Measurements from ENCODE around the gene RTN4IP1.
"Not testable (repeated sequence)": the region's sequence is repeated elsewhere in the genome, so short reads cannot be mapped to it uniquely, and the experiment has no call there.

Gene RTN4IP1

DNA sequence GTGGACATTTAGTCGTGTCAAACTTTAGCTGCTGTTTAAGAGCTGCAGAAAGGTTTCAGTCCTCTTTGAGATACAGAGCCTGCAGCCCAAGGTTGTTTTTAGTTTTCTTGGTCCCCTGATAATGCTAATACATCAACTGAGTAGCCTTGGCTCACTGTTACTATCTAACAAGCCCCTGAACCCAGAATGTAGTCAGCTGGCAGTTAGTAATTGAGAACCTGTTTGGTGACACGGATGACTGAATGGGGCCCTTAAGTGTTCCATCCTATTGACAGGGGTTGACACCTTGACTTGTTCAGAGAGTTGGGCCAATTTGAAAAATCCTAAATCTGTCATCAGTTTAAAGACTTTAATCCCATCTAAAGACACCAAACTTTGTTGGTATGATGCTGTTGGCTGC is 2.8 kb downstream of the RTN4IP1 start:
- DNase-seq, result no peak

DNA sequence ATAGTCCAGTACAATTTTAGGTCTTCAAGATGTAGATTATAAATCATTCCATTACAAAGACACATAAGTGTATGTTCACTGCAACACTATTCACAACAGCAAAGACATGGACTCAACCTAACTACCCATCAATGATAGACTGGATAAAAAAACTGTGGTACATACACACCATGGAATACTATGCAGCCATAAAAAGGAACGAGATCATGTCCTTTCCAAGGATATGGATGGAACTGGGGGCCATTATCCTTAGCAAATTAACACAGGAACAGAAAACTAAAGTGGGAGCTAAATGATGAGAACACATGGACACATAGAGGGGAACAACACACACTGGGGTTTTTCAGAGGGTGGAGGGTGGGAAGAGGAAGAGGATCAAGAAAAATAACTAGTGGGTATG is 6.3 kb downstream of the RTN4IP1 start:
- DNase-seq, result no peak

DNA sequence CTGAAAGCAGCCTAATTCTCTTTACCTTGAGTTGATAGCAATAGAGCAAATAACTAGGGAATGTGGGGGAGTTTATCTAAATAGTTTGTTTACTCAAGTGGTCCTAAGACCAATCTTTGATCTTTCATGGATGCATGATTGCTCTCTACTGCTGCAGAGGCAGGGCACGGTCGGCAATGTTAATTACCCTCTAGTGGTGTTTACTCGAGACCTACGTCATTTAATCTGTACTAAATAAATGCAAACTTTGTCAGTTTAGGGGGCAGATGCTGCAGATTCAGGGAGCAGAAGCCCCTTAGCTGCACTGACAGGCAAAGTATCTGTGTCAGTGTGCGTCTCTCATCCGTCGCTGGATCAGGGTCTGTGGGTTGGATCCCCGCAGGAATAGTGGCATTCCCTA is 6.9 kb downstream of the RTN4IP1 start:
- DNase-seq, result no peak

DNA sequence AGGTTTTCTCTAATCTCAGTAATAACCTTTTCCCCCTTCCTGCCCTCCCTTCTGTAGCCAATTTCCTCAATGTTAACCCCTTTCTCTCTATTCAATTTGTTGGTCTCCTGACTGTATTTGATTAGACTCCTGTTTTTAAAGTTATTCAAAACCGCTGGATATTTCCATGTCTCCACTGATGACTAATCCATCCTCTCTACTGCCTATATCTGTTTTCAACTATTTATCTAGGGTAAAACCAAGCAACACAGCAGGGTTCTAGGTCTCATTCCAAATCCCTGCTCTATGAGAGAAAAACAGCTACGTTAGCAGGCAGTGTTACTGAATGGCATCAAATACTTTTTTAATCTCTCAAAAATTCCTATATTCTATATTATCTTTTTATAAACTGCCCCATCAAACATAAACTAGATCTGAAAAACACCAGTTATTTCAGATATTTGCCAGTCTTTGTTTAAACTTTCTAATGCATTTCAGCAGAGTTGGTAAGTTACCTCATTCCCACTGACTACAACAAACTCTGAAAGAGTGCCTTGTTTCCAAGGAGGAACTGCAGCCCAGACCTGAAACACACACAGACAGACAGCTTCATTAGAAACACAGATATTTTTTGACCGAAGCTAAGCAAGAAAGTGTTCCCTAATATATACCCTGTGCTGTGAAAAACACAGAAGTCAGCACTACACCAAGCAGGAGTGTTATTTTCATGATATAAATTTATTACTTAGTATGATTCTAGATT is 8.2 kb downstream of the RTN4IP1 start:
- DNase-seq, result no peak

DNA sequence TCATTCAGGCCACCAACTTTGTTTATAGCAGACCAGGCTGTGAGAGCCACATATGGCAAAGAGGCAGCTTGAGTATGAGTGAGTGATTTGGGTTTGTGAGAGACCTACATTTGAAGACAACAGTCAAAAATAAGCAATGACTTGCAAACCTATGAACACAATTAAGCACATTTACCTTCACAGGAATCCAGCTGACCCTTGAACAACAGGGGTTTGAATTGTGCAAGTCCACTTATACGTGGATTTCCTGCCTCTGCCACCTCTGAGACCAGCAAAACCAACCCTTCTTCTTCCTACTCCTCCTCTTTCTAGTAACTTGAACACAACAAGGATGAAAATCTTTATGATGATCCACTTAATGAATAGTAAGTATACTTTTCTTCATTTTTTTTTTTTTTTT is 10.1 kb downstream of the RTN4IP1 start:
- DNase-seq, result no peak

DNA sequence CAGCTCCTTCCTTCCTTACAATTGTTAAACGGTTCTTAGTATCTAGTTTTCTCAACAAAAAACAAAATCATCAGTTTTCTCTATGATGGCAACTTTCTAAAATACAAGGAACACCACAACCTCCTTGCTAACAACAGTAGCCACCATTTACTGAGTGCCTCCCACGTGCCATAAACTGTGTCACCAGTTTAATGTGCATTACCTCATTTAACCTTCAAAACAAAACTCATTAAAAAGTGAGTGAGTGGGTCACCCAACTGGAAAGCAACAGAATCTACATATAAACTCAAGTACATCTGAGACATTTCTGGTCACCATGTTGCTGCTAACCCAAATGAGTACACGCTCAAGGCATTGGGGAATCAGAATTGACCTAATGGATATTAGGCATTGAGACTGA is 11.0 kb downstream of the RTN4IP1 start:
- no peak for DNase-seq

DNA sequence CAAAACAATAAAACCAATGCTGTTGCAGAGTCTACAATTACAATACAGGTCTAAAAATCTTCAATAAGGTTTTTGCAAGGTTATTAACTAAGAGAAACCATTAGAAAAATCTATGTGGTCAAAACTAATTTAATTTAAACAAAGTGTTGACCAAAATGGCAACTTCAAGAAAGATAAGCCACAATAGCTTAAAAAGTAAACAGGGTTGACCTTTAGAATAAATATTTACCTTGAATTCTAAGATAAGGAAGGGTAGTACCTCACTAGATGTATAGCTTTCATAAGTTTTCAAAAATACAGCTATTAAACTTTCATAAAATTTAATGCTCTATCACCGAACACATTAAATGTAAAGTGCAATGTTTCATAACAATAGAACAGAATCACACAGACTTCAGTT is 11.4 kb downstream of the RTN4IP1 start:
- DNase-seq, result no peak

DNA sequence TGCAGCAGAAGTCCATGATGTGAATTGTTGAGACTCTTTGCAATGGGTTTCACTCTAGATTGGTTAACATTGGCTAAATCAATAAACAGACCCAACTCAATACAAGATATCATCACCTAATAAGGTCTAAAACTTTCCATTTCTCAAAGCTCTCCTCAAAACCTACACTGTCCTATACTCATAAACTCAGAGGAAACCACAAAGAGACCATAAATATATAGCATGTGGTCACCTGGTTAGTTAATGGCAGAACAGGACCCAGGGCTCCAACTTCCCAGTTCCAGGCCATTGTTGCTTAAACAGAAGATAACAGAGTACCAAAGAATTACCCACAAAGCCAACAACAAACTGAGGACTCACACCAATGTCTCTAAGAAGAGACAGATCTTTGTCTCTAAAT is 12.0 kb downstream of the RTN4IP1 start:
- no peak for DNase-seq

DNA sequence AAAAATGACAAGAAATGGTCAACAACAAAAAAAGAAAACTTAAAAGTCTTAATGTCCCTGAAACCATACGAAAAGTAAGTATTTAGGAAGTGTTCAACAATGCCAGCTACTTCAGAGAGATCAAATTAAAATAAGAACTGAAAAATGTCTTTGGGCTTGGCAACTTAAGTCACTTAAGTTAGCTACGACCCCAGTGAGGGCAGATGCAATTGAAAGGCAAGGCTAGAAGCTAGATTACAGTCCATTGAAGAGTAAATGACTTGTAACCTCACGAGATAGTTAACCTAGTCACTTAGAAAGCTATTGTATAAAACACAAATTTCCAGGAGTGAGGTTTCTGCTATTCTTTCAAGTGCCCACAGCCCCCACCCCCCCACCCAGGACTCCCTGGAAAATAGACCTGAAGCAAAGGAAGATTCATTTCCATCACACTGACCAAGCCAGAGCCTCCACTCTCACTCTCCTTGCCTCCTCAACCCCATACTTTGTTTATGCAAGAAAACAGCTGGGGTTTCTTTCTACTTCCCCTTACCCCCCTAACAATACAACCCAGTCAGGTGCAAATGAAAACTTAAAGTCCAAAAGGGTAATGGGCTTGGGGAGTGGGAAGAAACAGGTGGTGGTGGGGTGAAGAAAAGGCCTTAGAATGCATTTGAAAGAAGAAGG is 14.6 kb downstream of the RTN4IP1 start:
- DNase-seq, result no peak

DNA sequence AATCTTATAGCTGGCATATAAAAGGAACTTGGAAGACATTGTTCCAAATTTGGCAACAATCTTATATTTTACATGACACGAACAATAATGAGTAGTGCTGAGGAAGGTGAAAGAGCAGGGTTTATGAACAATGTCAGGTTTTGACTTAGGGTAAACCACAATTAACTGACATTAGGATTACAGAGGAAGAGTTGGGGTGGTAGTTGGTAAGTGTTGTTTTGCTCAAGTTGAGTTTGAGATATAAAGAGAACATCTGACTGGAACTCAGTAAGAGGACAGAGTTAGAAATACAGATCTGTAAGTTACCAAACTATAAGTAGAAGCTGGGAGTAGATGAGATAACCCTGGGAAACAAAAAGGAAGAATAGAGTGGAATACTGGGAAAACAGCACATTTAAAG is 15.1 kb downstream of the RTN4IP1 start:
- no peak for DNase-seq

DNA sequence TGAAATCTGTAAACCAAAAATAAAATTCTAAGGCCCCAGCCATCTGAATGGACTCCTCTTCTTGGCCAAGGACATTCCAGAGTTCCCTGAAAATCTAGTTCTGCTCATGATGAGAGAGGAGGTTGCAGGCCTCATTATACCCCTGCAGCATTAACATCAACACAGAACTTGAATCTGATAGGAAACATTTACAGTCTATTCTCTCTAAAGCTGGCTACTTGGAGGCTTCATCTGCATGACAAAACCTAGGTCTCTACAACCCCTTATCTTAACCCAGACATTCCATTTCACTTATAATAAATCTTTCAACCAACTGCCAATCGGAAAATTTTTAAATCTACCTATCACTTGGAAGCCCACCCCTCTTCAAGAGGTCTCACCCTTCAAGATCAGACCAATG is 15.7 kb downstream of the RTN4IP1 start:
- no peak for DNase-seq

DNA sequence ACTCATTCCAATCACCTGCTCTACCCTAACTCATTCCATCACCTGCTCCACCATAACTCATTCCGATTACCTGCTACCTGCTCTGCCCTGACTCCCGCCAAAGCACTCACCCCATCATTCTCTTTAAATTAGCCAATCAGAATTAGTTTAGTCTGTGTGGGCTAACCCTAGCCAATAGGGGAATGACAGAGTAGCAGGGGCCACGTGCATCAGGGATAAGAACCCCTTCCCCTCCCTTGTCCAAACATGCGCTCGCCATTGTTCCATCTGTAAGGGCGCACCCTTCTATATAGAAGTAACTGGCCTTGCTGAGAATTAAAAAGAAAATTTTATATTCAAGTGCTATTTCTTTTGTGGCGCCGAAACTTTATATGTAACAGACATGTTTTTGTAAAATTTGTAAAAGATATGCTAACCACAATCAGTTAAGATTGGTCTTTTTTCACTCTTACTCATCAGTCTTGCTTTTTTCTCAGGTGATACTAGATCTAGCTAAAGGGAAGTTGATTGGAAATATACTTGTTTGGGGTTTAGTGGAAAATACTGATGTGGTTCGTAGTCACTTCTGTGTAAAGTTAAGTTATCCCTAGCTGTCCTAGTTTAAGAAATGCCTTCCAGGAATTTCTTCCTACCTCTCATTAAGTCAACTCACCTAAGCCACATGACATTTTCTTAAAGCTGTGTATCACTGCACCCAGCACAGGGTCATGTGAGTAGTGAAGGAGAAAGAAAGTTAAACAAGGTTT is 16.5 kb downstream of the RTN4IP1 start:
- DNase-seq, result no peak

DNA sequence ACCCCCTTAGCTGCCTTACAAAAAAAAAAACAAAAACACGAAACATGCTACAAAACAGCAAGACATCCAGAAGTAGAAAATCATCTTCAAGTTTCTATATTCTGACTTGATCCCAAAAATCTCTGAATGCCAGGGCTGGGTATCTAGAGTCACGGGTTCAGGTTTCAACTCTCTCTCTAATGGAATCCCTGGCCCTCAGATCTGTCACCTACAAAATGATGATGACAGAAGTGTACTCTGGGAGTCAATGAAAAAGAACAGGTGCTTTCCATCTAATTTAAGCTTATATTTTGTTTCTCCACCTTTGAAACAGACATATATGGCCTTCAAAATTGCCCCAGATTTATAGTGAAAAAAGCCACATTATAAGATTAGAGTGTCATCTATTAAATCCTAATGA is 18.3 kb downstream of the RTN4IP1 start:
- no peak for DNase-seq

DNA sequence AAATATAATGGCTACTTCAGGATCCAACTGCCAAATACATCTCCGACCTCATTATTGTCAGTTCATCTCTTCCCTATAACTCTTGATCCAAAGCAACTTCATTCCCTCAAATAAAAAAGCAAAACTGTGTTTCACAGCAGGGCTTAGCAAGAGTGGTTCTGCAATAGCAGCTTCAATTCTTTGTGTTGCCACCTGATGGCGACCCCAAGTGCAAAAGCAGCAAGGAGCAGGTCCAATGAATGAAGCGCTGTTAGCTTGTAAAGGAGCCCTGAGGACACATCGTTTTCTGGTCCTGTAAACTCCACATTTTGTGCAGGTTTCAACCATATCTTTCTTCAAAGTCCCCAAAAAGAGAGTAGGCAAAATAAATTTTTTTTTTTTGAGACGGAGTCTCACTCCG is 19.6 kb downstream of the RTN4IP1 start:
- peak; percentile 26 for DNase-seq

DNA sequence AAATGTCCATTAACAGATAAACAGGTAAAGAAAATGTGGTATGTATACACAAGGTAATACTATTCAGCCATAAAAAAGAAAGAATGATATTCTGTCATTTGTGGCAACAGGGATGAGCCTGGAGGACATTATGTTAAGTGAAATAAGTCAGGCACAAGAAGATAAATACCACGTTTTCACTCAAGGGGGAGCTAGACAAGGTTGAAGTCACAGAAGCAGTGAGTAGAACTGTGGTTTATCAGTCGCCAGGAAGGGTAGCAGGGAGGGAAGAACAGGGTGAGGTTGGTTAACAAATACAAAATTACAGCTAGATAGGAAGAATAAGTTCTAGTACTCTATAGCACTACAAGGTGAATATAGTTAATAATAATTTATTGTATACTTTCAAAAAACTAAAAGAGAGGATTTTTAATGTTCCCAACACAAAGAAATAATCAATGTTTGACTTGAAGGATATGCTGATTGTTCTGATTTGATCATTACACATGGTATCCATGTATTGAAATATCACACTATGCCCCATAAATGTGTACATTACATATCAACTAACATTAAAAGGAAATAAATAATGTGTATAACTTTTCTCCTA is 21.1 kb downstream of the RTN4IP1 start:
- peak; percentile 75 for DNase-seq

DNA sequence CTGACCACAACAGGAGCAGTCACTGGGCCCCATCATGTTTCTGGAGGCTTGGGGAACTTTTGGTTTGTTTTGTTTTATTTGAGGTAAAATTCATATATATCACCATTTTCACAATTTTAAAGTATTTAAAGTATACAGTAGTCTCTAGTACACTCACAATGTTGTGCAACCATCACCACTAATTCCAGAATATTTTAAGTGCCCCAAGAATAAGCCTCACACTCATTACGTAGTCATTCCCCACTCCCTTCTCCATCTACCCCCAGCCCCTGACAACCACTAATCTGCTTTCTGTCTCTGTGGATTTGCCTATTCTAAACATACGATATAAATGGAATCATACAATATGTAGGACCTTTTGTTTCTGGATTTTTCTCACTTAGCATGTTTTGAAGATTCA is 29.0 kb downstream of the RTN4IP1 start:
- DNase-seq, result no peak

DNA sequence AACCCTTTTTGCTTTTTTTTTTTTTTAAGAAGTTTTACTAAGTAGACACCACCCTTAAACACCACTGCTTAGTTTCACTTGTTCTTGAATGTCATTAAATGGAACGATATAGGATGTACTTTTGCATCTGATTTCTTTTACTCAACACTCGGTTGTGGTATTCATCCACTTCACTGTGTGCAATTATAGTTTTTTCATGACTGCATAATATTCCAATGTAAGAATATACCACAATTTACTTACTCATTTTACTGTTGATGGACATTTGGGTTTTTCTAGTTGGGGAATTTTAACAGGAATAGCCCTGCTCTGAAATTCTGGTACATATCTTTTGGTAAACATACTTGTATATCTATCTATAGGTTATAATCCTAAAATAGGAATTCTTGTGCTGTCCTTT is 29.9 kb downstream of the RTN4IP1 start:
- DNase-seq, result no peak

DNA sequence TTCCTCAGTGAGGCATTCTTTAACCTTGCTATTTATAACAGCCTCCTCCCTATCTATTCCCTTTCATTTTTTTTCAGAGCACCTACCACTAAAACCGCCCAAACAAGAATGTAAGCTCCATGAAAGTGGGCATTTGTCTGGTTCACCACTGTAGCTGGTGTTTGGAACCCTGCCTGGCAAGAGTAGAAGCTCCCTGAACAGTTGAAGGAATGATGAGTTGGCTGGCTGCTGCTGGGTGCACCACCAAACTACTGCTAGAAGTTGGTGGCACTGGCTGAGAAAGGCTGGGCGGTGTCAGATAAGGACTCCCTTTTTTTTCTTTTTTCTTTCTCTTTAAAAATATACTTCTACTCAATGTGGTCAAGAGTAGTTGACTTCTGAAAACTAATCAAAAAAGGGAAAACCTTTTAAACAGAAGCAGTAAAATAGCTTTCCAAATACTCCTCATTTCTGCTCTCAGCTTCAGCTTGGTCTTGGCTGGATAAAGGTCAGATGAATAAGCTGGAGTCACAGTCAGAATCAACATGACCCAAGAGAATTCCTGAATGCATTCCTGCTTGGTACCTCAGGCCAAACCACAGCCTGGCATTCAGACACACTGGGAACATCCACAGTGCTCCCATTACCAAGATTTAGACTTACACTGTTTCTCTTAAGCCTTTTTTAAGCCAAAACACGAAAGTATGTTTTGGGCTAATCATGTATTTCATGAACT is 38.0 kb downstream of the RTN4IP1 start:
- peak; percentile 86 for DNase-seq

DNA sequence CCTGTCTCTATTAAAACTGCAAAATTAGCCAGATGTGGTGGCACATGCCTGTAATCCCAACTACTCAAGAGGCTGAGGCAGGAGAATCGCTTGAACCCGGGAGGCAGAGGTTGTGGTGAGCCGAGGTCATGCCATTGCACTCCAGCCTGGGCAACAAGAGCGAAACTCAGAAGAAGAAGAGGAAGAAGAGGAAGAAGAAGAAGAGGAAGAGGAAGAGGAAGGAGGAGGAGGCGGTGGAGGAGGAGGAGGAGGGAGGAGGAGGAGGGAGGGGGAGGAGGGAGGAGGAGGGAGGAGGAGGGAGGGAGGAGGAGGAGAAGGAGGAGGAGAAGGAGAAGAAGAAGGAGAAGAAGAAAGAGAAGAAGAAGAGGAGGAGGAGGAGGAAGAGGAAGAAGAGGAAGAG is 40.4 kb downstream of the RTN4IP1 start:
- not testable (repeated sequence) for DNase-seq

DNA sequence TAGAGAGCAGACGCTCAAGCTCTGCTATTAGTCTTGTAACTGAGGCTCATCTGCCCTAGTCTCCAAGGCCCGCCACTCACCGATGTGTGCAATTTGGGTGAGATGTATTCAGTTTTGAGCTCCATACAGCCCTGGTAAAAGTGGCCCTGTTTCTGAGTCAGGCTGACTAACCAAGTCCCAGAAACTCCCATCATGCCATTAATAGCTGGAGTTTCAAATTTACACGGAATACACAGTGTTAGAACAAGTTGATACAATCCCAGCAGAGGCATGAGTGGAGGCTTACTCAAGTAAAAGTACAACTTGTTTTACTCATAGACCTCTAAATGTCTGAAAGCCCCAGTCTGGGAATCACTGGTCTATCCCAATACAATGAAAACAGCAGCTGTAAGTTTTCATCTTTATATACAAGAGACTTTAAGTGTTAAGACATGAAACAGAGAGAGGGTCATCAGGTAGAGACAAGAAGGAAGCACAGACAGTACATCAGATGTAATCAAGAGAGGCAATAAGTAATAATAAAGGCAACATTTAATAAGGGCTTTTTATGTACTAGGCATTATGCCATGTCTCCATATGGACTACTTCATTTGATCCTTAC is 42.4 kb downstream of the RTN4IP1 start:
- DNase-seq, result no peak

DNA sequence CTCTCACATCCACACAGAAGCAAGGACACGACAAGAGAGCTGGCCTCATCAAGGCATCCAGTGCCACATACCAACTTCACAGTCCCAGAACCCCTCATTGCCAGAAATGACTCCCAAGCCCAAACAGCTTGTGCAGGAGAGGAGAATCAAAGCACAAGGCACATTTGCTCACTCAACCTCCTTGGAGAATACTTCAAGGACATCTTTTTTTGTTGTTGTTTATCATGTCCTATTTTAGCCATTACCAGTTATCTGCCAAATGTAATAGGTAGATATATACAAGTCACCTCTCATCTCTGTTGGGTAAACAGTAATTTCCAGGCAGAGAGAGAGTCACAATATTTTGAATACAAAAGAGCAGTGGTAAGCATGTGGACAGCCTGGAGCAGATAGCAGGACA is 47.8 kb downstream of the RTN4IP1 start:
- no peak for DNase-seq

DNA sequence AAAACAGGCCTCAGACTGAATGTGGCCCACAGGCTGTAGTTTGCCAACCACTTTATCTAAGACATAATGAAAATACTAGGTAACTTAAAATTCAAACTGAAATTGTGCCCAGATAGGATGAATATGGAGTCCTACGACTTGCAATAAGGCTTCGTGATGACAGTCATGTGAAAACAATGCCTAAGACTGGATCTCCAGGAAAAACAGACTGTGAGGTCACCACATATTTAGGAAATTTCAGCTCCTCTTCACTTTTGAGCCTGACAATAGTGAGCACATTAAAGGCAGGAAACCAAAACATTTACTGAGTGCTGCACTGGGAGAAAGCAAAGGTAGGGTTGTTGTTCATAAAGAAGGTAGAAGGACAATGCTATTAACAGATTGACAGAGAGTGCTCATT is 50.0 kb downstream of the RTN4IP1 start:
- DNase-seq, result no peak
